Spinal cord (tissue), 10 donors: ENCODE results near the gene TMPRSS3. TPM values are rescaled to one million over a fixed set of nuclear protein-coding genes. Genes with fewer than 3 reads are reported as not detected.
A peak's percentile ranks its signal among the peaks of the same experiment; 100 is the strongest.

Source experiments
- DNase-seq, 6 donors: peaks; one replicate each; pipeline versions ENCODE4 v3.0.0 to v3.0.0-alpha.2; 2013 to 2015; ENCODE audit warnings: low spot score in 6 of 6, low read depth in 4 of 6
- H3K27ac ChIP-seq: one replicate; pipeline ENCODE4 v1.5.1; 2013; ENCODE audit warnings: low read depth, low read length, control low read depth
- H3K27me3 ChIP-seq: one replicate; pipeline ENCODE4 v1.6.1; 2013; ENCODE audit warnings: low read length; ENCODE audit not compliant: control insufficient read depth, insufficient read depth
- H3K36me3 ChIP-seq: one replicate; pipeline ENCODE4 v1.6.1; 2013; ENCODE audit warnings: low read length; ENCODE audit not compliant: control insufficient read depth, insufficient read depth
- H3K4me1 ChIP-seq: one replicate; pipeline ENCODE4 v1.6.1; 2013; ENCODE audit warnings: low read length; ENCODE audit not compliant: control insufficient read depth, insufficient read depth
- H3K4me3 ChIP-seq: one replicate; pipeline ENCODE4 v1.5.1; 2013; ENCODE audit warnings: low read depth, low read length, control low read depth
- H3K9me3 ChIP-seq: one replicate; pipeline ENCODE4 v1.6.1; 2013; ENCODE audit warnings: low read length; ENCODE audit not compliant: control insufficient read depth, insufficient read depth
- WGBS: methylation state at CpG from one replicate; pipeline ENCODE4 v1.1.5; 2013; ENCODE audit warnings: missing lambda C conversion rate; ENCODE audit not compliant: insufficient coverage; 5-methylcytosine and 5-hydroxymethylcytosine counted together
- polyA plus RNA-seq, 2 donors: library from polyadenylated mRNA; unstranded; fragments of 120-200 nt; gene quantifications; one replicate each; pipeline ENCODE4 v1.2.1, GENCODE V29; 2013; ENCODE audit not compliant: insufficient read length in 2 of 2
- total RNA-seq, 2 donors: library from RNA; depleted of rRNA in 1 of 2; stranded (reverse); fragments of 120-200 nt in 1 of 2; fragments of >200 nt in 1 of 2; gene quantifications; one replicate each; pipeline versions ENCODE4 v1.2.3 to v1.2.4, GENCODE V29; 2013 to 2014
- donor health status: healthy.

Gene TMPRSS3
- total and polyA plus RNA-seq, 4 donors = 0.08 to 0.44 (median 0.11) TPM; not detected in 1

DNA sequence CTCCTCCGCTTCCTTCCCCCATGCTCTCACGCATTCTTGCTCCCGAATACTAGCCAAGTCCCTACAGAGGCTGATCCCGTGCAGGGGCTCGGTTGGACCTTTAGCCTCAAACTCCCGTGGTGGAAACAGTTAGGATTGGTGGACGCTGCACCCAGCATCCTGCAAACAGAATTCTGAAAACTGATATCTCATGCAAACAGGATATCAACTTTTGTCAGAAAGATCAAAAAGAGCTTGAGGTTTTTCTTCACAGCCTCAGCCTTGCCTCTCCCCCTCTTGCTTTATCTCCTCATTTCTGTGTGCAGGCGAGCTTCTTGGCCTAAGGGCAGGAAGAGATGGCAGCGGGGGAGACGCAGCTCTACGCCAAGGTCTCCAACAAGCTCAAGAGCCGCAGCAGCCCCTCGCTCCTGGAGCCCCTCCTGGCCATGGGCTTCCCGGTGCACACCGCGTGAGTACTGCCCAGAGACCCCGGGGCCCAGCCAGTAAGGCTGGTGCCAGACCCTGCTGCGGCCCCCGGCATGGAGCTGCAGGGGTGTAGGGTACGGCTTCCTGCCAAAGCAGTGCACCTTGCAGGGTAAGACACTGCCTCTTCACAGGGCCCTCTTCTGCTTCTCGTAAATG is 7.9 kb upstream of the TMPRSS3 start, which contains the start of gene UBASH3A:
TSS of gene UBASH3A (plus strand) at position 292 of the 621 bp plus-strand sequence. CDS start at position 336, 44 bp downstream.
- H3K9me3 ChIP-seq = no peaks in the 10 kb centered on the region
- 85% methylated on average over 21 of the region's 21 CpGs for WGBS
- no peak within 1 kb of the TSS for H3K4me3 ChIP-seq
- DNase-seq = no peak
- H3K27ac ChIP-seq = no peak within 1 kb of the TSS
- peaks cover 4% of the 10 kb centered on the region for H3K4me1 ChIP-seq
- H3K27me3 ChIP-seq = no peaks in the 10 kb centered on the region
- no peaks in the 10 kb centered on the region for H3K36me3 ChIP-seq

DNA sequence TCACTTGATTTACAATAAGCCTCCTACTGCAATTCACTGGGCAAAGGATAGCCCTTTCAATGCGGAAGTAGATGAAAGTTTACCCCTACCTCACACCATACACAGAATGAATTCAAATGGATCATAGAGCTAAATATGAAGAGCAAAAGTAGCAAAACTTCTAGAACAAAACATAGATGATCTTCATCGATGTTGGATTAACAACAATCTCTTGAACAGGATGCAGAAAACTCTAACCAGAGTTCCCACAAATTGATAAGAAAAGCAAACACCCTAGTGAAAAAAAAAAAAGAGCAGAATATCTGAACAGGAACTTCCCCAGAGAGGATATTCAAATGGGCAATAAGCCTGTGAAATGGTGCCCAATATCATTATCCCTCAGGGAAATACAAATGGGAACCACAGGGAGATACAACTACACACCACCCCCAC is 6.0 kb upstream of the TMPRSS3 start:
- Histone ChIP-seq H3K36me3 (no peaks in the 10 kb centered on the region), H3K4me3 (no peak overlapping the region)

DNA sequence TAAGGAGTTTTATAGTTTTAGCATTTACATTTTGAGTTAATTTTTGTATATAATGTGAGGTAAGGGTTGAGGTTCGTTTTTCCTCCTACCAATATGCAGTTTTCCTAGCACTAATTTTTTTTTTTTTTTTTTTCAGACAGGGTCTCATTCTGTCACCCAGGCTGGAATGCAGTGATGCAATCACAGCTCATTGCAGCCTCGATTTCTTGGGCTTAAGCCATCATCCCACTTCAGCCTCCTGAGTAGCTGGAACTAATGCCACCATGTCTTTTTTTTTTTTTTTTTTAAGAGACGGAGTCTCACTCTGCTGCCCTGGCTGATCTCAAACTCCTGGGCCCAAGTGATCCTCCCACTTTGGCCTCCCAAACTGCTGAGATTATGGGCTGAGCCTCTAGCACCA is 5.3 kb upstream of the TMPRSS3 start:
- Histone ChIP-seq H3K4me3 (no peak overlapping the region), H3K4me1 (peaks cover 6% of the 10 kb centered on the region), H3K36me3 (no peaks in the 10 kb centered on the region), H3K27me3 (no peaks in the 10 kb centered on the region), H3K9me3 (no peaks in the 10 kb centered on the region), H3K27ac (no peak overlapping the region)
- 68% methylated on average over 2 of the region's 3 CpGs for WGBS
- DNase-seq = no peak

More for the DNA sequence above, 6.0 kb upstream of the TMPRSS3 start:
- no CpG with 5 or more reads among the region's 2 CpGs for WGBS
- H3K9me3 ChIP-seq = no peaks in the 10 kb centered on the region
- peaks cover 6% of the 10 kb centered on the region for H3K4me1 ChIP-seq
- no peaks in the 10 kb centered on the region for H3K27me3 ChIP-seq
- DNase-seq = no peak
- no peak overlapping the region for H3K27ac ChIP-seq

DNA sequence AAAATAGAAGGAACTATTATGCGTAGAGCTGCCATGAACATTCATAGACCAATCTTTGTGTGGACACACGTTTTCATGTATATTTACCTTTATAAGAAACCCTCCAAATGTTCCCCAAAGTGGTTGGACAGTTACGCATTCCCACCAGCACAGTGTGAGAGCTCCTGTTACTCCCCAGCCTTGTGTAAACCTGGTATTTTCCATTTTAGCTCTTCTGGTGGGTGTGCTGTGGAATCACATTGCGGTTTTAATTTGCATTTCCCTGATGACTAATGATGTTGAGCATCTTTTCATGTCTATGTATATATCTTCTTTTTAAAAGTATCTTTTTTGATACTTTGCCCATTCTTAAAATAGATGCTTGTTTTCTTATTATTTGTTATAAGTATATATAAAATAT is 4.7 kb upstream of the TMPRSS3 start:
- Histone ChIP-seq H3K36me3 (no peaks in the 10 kb centered on the region), H3K27me3 (no peaks in the 10 kb centered on the region), H3K9me3 (no peaks in the 10 kb centered on the region), H3K4me1 (peaks cover 6% of the 10 kb centered on the region), H3K27ac (no peak overlapping the region), H3K4me3 (no peak overlapping the region)
- WGBS = 90% methylated on average over 3 of the region's 4 CpGs
- no peak for DNase-seq

DNA sequence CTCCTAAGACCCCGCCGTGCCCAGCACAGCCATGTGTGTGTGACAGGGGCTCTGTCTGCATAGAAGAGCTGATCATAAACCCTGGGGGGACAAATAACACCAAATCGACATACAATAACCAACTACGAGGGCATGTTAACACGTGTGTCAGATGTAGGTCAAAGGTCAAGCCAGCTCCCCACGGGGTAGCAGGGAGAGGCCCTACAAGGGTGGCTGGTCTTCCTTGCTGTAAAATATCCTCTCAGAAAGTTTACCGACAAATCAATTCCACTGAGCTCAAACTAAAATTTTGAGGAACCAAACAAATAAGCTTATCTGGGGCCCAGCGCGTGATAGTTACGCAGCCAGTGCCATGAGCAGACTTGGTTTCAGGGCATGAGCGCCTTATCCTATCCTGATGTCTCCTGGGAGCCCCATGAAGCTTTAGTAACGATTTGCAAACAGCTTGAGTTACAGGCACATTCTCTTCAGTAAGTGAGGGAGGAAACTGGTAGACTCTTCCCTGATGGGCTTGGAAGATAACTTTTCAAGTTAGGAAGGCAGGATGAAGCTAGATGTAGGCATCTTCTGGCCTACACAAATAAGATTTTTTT is 2.7 kb upstream of the TMPRSS3 start:
- Histone ChIP-seq H3K4me3 (no peak overlapping the region), H3K27ac (no peak overlapping the region), H3K27me3 (no peaks in the 10 kb centered on the region), H3K9me3 (no peaks in the 10 kb centered on the region), H3K36me3 (no peaks in the 10 kb centered on the region), H3K4me1 (peaks cover 3% of the 10 kb centered on the region)
- peak in 1 of 6 donors; percentile 26 for DNase-seq
- 59% methylated on average over 10 of the region's 12 CpGs for WGBS

DNA sequence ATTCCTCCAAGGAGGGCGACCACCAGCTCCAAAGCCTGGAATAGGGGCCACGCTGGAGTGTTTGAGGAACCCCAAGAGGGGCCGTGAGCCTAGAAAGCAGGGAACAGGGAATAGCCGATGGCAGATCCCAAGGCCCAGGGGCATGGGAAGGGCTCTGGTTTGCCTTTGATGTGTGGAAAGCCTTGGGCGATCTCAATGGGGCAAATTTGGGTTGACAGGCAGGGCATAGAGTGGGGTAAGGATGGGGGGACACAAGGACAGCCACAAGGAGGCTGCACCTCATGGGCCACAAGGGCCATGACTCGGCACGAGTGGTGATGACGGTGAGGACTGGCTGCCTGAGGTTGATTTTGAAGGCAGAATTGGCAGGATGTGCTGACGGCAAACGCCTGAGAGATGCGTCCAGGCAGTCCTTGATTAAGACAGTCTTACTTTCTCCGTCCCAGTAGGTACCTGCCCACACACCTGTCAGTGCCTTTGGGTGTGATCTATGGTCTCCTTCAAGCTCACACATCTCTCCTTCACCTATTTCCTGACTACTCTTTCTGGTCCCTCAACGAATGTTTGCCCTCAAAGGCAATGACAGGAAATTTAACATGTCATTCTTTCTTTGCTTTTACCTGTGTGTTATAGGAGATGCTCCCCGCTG is 2.0 kb upstream of the TMPRSS3 start:
- WGBS = 96% methylated on average over 10 of the region's 14 CpGs

DNA sequence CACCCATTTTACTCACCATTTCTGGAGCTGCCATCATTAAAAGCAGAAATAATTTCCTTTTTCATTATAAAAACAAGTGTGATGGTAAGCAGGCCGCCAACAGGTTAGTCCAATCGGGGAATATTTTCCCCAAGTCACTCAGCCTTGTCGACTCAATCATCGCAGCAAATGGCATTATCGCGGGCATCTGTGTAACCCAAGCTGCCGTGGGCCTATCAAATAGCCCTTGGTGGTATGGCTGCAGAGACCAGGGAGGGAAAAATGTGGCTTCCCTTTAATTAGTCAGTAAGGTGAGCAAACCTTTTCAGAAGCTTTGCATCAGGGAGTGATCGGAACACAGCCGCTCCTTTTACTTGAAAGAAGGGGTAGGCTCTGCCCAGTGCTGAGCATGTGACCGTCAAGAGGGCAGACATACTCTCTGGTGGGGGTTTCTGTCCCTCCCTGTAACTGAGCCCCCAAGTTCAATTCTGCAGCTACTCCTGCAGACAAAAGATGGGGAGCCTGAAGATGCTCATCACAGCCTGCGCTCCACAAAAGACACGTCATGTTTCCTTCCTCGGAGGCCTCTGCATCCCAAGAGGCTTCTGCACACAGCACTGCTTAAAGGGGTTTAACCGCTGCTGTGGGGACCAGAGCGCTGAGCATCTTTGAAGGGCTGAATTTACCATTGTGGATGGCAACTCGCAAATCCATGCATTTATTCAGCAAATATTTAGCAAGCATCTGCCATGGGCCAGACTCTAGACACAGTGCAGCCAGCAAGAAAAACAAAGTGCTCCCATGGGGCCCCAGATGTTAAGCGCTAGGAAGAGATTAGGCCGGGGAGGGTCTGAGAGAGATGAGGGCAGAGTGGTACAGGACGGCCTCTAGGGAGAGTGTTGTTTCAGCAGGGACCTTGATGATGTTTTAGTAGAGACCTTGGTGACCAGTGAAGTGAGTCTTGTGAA is 1.2 kb upstream of the TMPRSS3 start:
- peak in 1 of 6 donors; percentile 64 for DNase-seq
- Histone ChIP-seq H3K27ac (no peak overlapping the region), H3K36me3 (no peaks in the 10 kb centered on the region)

More for the DNA sequence above, 2.0 kb upstream of the TMPRSS3 start:
- no peaks in the 10 kb centered on the region for H3K9me3 ChIP-seq
- H3K4me1 ChIP-seq = peaks cover 3% of the 10 kb centered on the region
- DNase-seq = no peak
- H3K4me3 ChIP-seq = no peak overlapping the region
- H3K27me3 ChIP-seq = no peaks in the 10 kb centered on the region
- H3K36me3 ChIP-seq = no peaks in the 10 kb centered on the region
- no peak overlapping the region for H3K27ac ChIP-seq

DNA sequence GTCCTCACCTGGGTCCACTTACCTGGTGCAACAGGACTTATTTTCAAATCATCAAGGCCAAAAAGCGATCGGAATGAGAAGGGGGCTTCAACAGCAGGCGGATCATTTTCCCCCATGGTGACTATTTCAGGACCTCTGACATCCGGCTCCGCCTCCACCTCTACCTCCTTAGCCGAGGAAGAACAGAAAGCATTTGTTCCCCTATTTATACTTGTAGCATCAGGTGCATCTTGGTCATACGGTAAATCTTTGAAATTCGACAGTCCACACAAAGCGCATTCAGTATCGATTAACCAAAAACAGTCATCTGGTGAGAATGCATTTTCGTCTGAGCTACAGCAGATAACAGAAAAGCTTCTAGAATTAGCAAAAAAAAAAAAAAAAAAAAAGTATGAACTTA is 550 bp downstream of the TMPRSS3 start:
- H3K4me1 ChIP-seq = peaks cover 3% of the 10 kb centered on the region
- H3K27ac ChIP-seq = no peak overlapping the region
- DNase-seq = no peak
- no peaks in the 10 kb centered on the region for H3K27me3 ChIP-seq
- no peak overlapping the region for H3K4me3 ChIP-seq
- 89% methylated on average over 6 of the region's 11 CpGs for WGBS
- H3K36me3 ChIP-seq = no peaks in the 10 kb centered on the region
- no peaks in the 10 kb centered on the region for H3K9me3 ChIP-seq

More for the DNA sequence above, 1.2 kb upstream of the TMPRSS3 start:
- Histone ChIP-seq H3K27me3 (no peaks in the 10 kb centered on the region), H3K4me3 (no peak overlapping the region), H3K9me3 (no peaks in the 10 kb centered on the region), H3K4me1 (peaks cover 3% of the 10 kb centered on the region)
- 70% methylated on average over 17 of the region's 19 CpGs for WGBS

DNA sequence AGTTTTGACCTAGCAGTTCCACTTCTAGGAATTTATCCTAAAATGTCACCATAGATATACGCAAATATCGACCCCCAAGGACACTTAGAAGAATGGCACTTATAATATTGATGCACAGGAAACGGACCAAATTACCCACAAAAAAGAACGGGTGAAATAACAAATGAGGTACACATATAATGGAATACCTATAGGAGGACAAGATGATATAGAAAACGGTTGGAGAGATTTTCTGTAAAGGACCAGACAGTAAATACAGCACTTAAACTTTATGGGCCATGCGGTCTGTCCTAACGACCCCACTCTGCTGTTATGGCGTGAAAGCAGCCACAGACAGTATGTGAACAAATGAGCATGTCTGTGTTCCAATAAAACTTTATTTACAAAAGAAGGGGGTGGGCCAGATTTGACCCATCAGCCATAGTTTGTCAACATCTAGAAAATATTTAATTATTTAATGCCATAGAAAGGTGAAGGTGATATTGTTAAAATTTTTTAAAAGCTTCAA is 2.4 kb downstream of the TMPRSS3 start:
- Histone ChIP-seq H3K36me3 (no peaks in the 10 kb centered on the region), H3K27me3 (no peaks in the 10 kb centered on the region), H3K27ac (no peak overlapping the region), H3K4me1 (peaks cover 12% of the 10 kb centered on the region), H3K4me3 (no peak overlapping the region), H3K9me3 (no peaks in the 10 kb centered on the region)
- DNase-seq = no peak
- WGBS = 81% methylated on average over 4 of the region's 8 CpGs
